Adrenal gland (tissue), 12 donors: ENCODE results near the gene ATL1. TPM values are rescaled to one million over a fixed set of nuclear protein-coding genes. Genes with fewer than 3 reads are reported as not detected.

ENCODE experiments used
- DNase-seq, 7 donors: peaks; one replicate each; pipeline ENCODE4 v3.0.0-alpha.2; 2019 to 2020
- H3K27ac ChIP-seq, 5 donors: fragments of 200-600 bp; sonication (generic) in 4 of 5; 1 replicate in 3 of 5; 2 replicates in 2 of 5; pipeline versions ENCODE4 v1.5.1 to v1.8.0; 2016 to 2020; ENCODE audit warnings: mild to moderate bottlenecking in 1 of 5
- H3K27me3 ChIP-seq: fragments of 200-600 bp; 2 replicates; pipeline ENCODE4 v1.8.0; 2021
- H3K36me3 ChIP-seq, 2 donors: fragments of 200-600 bp; replicated peaks in 1 of 2; 1 replicate in 1 of 2; 2 replicates in 1 of 2; pipeline versions ENCODE4 v1.5.1 to v1.8.0; 2018 to 2022
- H3K4me1 ChIP-seq, 2 donors: fragments of 200-600 bp; replicated peaks in 1 of 2; 1 replicate in 1 of 2; 2 replicates in 1 of 2; pipeline versions ENCODE4 v1.5.1 to v1.8.0; 2018 to 2021
- H3K4me3 ChIP-seq, 4 donors: fragments of 200-600 bp; sonication (generic) in 3 of 4; one replicate each; pipeline ENCODE4 v1.5.1; 2016 to 2018
- H3K9me3 ChIP-seq, 3 donors: fragments of 200-600 bp; sonication (generic) in 1 of 3; replicated peaks in 1 of 3; 1 replicate in 2 of 3; 2 replicates in 1 of 3; pipeline versions ENCODE4 v1.5.1 to v1.8.0; 2016 to 2021
- CTCF ChIP-seq, 6 experiments: fragments of 450-650 bp in 4 of 6; fragments of 200-600 bp in 2 of 6; sonication (generic) in 1 of 6; IDR thresholded peaks; 1 replicate in 5 of 6; 2 replicates in 1 of 6; pipeline versions ENCODE4 v1.5.1 to v1.8.0; 2016 to 2021; ENCODE audit warnings: antibody characterized with exemption in 6 of 6, mild to moderate bottlenecking in 2 of 6, moderate library complexity in 1 of 6
- POLR2A ChIP-seq, 2 donors: fragments of 450-650 bp; IDR thresholded peaks; one replicate each; pipeline ENCODE4 v1.6.1; 2017; ENCODE audit warnings: antibody characterized with exemption in 2 of 2, mild to moderate bottlenecking in 2 of 2, moderate library complexity in 1 of 2
- WGBS, 4 donors: extraction: QIAGEN DNeasy Blood & Tissue Kit in 2 of 4; methylation state at CpG; one replicate each; pipeline versions ENCODE4 v1.1.5 to v1.1.7; 2013 to 2017; 5-methylcytosine and 5-hydroxymethylcytosine counted together
- intact Hi-C, 2 donors: fragments of 100-400 bp; cut with DNase I; formaldehyde crosslinking; loops; one replicate each; pipeline versions ENCODE4 v1.14.1 to v1.15.0; 2022 to 2023
- polyA plus RNA-seq, 3 donors: library from polyadenylated mRNA; stranded (reverse); fragments of 200-250 nt in 2 of 3; fragments of 350-450 nt in 1 of 3; fragmentation: Illumina TruSeq in 1 of 3; extraction: RNeasy Lipid Tissue Mini Kit (QIAGEN cat#74804) in 1 of 3; gene quantifications; one replicate each; pipeline ENCODE4 v1.2.3, GENCODE V29; 2013 to 2014
- total RNA-seq, 9 donors: library from RNA; depleted of rRNA in 4 of 9; stranded (reverse); fragments of >200 nt in 4 of 9; fragments of 120-200 nt in 1 of 9; fragmentation: NEBNext Ultra II Directional in 1 of 9; extraction: Animal tissue kit (Norgen Biotek cat#: 25700) in 1 of 9; gene quantifications; one replicate each; pipeline versions ENCODE4 v1.1.0 to v1.2.4, GENCODE V29; 2013 to 2023
- donor health status: healthy with polysubstance abuse.
- donor health status: Bipolar disorder and iron deficiency.
- donor health status: DM: yes; HTN: yes; CAD: no.
- donor health status: DM: no; HTN: no; CAD: no.
- donor health status: DM: no; HTN: no; CAD: no.
- donor health status: DM: yes; HTN: yes; CAD: no.

The ATL1 gene
- total and polyA plus RNA-seq, 12 donors = 2.1 to 10.1 (median 6.0) TPM

- H3K36me3 ChIP-seq = no peaks in the 10 kb centered on the region
- no peak for TF ChIP-seq POLR2A (IDR thresholded peaks at IDR 0.05)
- no peak for TF ChIP-seq CTCF (IDR thresholded peaks at IDR 0.05)
- no peaks in the 10 kb centered on the region for H3K9me3 ChIP-seq
- WGBS, 4 donors = 73 to 84% (median 81%) methylated on average over 1 of the region's 1 CpG
- no peaks in the 10 kb centered on the region for H3K27me3 ChIP-seq
- intact Hi-C loops = no loop called here
- peaks cover 4% of the 10 kb centered on the region in 2 donors for H3K4me1 ChIP-seq
- no peak for DNase-seq
- no peak overlapping the region for H3K4me3 ChIP-seq
- H3K27ac ChIP-seq = no peak overlapping the region
Observed at GRCh38 chr14:50562841-50563240, 2.9 kb downstream of the ATL1 start.

GRCh38 chr14:50569714-50570274, 9.8 kb downstream of the ATL1 start:
- intact Hi-C loops = no loop called here
- DNase-seq = no peak
- Histone ChIP-seq H3K36me3 (no peaks in the 10 kb centered on the region), H3K27ac (no peak overlapping the region), H3K4me1 (no peaks in the 10 kb centered on the region), H3K4me3 (no peak overlapping the region), H3K9me3 (peaks cover 0 to 30% (median 18%) of the 10 kb centered on the region in 3 donors), H3K27me3 (no peaks in the 10 kb centered on the region)
- TF ChIP-seq CTCF (IDR thresholded peaks at IDR 0.05) (no peak), POLR2A (IDR thresholded peaks at IDR 0.05) (no peak)

GRCh38 chr14:50573862-50574261, 13.9 kb downstream of the ATL1 start:
- no peak for TF ChIP-seq POLR2A (IDR thresholded peaks at IDR 0.05)
- TF ChIP-seq CTCF (IDR thresholded peaks at IDR 0.05) = no peak
- intact Hi-C loops = no loop called here
- WGBS, 4 donors = 70 to 83% (median 73%) methylated on average over 2 of the region's 2 CpGs

GRCh38 chr14:50575769-50576168, 15.8 kb downstream of the ATL1 start:
- Histone ChIP-seq H3K4me1 (peaks cover 0 to 10% of the 10 kb centered on the region in 2 donors), H3K27ac (no peak overlapping the region), H3K36me3 (no peaks in the 10 kb centered on the region), H3K9me3 (peaks cover 0 to 8% (median 8%) of the 10 kb centered on the region in 3 donors), H3K4me3 (no peak overlapping the region), H3K27me3 (no peaks in the 10 kb centered on the region)
- no peak for TF ChIP-seq POLR2A (IDR thresholded peaks at IDR 0.05)
- TF ChIP-seq CTCF (IDR thresholded peaks at IDR 0.05) = no peak
- intact Hi-C loops = no loop called here
- no peak for DNase-seq

More at GRCh38 chr14:50573862-50574261, 13.9 kb downstream of the ATL1 start:
- H3K4me1 ChIP-seq = peaks cover 0 to 10% of the 10 kb centered on the region in 2 donors
- no peaks in the 10 kb centered on the region for H3K27me3 ChIP-seq
- H3K36me3 ChIP-seq = no peaks in the 10 kb centered on the region
- DNase-seq = no peak
- H3K4me3 ChIP-seq = no peak overlapping the region
- peaks cover 0 to 26% (median 15%) of the 10 kb centered on the region in 3 donors for H3K9me3 ChIP-seq
- H3K27ac ChIP-seq = no peak overlapping the region
